ENCODE measurements around the gene TGFBR3L.

The TGFBR3L gene

DNA sequence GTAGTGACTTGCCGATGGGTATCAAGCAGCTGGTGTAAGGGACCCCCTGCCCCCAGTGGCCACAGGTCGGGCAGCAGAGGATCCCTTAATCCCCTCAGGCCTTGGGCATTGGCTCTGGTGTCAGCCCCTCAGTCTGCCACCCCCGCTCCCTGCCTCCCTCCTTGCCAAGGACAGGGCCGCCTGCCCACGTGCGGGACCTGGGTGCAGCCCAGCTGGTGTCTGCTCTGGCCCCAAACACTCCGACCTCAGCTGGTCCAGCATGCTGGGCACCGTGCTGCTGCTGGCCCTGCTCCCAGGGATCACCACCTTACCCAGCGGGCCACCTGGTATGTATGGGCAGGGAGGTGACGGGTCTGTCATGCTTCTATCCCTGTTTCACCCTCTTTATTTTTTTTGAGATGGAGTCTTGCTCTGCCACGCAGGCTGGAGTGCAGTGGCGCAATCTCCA is at the start of gene TGFBR3L:
Gene TGFBR3L, plus strand, starts transcription at position 233 of the 448 bp plus-strand sequence.
- POLR2A ChIA-PET (ENCODE audit: low non-redundant PET), result no interaction called here

DNA sequence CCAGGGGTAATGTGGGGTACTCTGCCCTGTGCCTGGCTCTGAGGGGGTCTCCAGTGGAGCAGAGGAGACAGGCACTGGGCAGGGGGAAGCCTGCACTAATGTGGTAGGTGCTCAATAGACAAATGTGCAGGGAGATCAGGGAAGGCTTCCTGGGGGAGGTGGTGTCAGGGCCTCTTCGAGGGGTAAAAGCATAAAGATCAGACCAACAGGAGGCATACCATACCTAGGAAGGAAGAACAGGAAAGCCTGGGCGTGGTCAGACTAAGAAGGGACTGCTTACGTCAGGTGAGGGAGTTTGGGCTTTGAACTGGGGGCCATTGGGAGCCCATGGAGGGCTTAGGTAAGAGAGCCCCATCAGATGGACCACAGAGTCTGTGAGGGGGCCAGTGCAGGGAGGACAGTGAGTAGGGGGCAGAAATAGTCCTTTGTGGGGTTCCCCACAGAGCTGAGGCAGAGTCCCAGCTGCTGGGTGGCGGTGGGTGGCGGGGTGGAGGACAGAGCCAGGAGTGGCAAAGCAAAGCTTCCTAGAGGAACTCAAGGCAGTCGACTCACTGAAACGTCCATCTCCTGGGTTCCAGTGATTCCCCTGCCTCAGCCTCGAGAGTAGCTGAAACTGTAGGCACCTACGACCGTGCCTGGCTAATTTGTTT is 49.2 kb upstream of the TGFBR3L start:
- TF ChIP-seq, protein P1, sequence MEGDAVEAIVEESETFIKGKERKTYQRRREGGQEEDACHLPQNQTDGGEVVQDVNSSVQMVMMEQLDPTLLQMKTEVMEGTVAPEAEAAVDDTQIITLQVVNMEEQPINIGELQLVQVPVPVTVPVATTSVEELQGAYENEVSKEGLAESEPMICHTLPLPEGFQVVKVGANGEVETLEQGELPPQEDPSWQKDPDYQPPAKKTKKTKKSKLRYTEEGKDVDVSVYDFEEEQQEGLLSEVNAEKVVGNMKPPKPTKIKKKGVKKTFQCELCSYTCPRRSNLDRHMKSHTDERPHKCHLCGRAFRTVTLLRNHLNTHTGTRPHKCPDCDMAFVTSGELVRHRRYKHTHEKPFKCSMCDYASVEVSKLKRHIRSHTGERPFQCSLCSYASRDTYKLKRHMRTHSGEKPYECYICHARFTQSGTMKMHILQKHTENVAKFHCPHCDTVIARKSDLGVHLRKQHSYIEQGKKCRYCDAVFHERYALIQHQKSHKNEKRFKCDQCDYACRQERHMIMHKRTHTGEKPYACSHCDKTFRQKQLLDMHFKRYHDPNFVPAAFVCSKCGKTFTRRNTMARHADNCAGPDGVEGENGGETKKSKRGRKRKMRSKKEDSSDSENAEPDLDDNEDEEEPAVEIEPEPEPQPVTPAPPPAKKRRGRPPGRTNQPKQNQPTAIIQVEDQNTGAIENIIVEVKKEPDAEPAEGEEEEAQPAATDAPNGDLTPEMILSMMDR (conservative IDR thresholded peaks at IDR 0.05; ENCODE audit: low read depth), result no peak
- ChIA-PET POLR2A (ENCODE audit: low non-redundant PET) (no interaction called here), CTCF (no interaction called here)
- no peak for DNase-seq (ENCODE audit: low spot score)
- peak overlapping the region; percentile 42 for H3K27ac ChIP-seq

More for the DNA sequence above, at the start of gene TGFBR3L:
- H3K27ac ChIP-seq, result peak within 1 kb of the TSS; percentile 24
- TF ChIP-seq, protein P1 (conservative IDR thresholded peaks at IDR 0.05; ENCODE audit: low read depth), result no peak
- DNase-seq (ENCODE audit: low spot score), result no peak
- CTCF ChIA-PET, result no interaction called here

DNA sequence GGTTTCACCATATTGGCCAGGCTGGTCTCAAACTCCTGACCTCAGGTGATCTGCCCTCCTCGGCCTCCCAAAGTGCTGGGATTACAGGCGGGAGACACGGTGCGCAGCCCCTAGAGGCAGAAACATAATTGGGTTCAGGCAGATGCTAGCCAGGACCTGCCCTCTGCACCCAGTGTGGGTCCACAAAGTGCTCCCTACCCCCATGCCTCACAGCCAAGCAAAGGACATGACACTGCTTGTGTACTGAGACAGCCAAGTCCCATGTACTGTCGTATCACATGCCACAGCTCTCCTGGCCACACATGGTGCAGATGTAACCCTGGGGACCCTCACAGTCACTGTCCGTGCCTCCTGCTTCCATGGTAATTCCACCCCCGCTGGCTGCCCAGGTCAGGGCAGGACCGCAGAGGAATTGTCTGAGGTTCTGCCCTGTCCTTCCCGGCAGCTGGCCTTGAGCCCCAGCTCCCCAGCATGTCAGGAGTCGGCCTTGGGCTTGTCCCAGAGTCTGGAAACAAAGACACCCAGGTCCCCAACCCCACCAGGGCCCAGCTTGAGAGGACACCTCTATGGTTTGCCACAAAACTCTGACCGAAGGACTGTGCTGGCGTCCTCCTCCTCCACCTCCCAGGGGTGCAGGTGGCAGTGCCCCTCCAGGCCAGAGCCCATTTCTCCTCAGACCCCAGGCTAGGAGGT is 48.1 kb upstream of the TGFBR3L start:
- ChIA-PET CTCF (interaction anchor here (1.0 kb wide), 1 partner anchor 9 kb away, joined by 6 read pairs; no protein-coding TSS in a partner anchor), POLR2A (ENCODE audit: low non-redundant PET) (no interaction called here)

DNA sequence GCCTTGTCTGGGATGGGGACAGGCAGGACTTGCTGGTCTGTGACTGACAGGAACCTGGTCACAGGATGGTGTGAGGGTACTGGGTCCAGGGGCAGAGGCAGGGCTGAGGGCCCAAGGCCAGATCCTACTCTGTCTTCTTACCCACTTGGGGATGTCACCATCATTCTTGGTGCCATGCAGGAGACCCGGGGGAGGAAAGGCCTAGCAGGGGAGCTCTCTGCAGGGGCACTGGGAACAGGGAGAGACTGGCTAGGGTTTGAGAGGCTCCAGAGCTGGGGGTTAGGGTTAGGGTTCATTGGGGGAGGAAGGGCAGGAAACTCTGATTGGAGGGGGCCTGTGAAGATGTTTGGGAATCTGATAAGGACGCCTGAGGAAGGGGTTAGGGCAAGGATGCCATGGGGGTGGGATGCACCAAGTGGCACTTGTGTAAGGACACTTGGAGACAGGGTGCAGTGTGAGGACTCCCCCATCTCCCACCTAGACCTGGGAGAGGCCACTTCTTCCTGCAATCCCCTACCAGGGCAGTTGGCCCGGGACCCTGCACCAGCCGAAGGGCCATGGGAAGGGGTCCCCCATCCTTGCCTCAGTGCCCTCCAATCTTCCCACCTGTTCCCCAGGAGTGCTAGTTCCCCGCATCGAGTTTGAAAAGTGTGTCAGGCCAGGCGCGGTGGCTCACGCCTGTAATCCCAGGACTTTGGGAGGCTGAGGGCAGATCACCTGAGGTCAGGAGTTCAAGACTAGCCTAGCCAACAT is 47.4 kb upstream of the TGFBR3L start:
- ChIA-PET POLR2A (ENCODE audit: low non-redundant PET) (no interaction called here), CTCF (interaction anchor here (1.0 kb wide), 1 partner anchor 9 kb away, joined by 6 read pairs; no protein-coding TSS in a partner anchor)
- DNase-seq (ENCODE audit: low spot score), result no peak
- TF ChIP-seq, protein P1 (conservative IDR thresholded peaks at IDR 0.05; ENCODE audit: low read depth), result no peak
- H3K27ac ChIP-seq, result peak overlapping the region; percentile 42

More for the DNA sequence above, 48.1 kb upstream of the TGFBR3L start:
- H3K27ac ChIP-seq, result peak overlapping the region; percentile 42
- no peak for DNase-seq (ENCODE audit: low spot score)
- TF ChIP-seq, protein P1 (conservative IDR thresholded peaks at IDR 0.05; ENCODE audit: low read depth), result no peak

DNA sequence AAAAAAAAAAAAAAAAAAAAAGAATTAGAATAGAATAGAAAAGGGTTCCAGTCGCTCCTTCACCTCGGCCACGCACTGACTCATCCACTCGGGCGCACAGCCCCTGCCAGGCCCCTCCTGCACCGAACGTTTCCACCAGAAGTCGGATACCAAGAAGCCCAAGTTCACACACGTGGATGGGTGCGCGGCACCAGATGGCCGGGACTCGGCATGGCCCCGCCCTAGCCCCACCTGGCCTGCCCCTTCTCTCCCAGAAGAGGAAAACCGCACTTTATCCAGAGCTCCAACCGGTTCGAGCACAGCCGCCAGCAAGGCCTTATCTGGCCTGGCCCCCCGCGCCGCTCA is 46.3 kb upstream of the TGFBR3L start:
- ChIA-PET POLR2A (ENCODE audit: low non-redundant PET) (interaction anchor here (0.6 kb wide), 1 partner anchor 39 kb away, joined by 5 read pairs; no protein-coding TSS in a partner anchor), CTCF (interaction anchor here (0.6 to 1.8 kb wide), 10 partner anchors 11 to 1220 kb away, joined by 3 to 10 read pairs (median 4); partner anchors contain the start of gene SNAPC2)
- TF ChIP-seq, protein P1 (conservative IDR thresholded peaks at IDR 0.05; ENCODE audit: low read depth), result no peak
- peak overlapping the region; percentile 75 for H3K27ac ChIP-seq
- no peak for DNase-seq (ENCODE audit: low spot score)

Data from RWPE1 (cell line).